HG02981 (cell line): ENCODE measurements around the gene PAMR1.

ENCODE experiments used
- ATAC-seq: cut with Tn5 transposase; IDR thresholded peaks from one replicate; pipeline ENCODE4 v1.9.1; 2021; ENCODE audit warnings: mild to moderate bottlenecking, moderate library complexity; ENCODE audit not compliant: unreplicated experiment

The PAMR1 gene

DNA sequence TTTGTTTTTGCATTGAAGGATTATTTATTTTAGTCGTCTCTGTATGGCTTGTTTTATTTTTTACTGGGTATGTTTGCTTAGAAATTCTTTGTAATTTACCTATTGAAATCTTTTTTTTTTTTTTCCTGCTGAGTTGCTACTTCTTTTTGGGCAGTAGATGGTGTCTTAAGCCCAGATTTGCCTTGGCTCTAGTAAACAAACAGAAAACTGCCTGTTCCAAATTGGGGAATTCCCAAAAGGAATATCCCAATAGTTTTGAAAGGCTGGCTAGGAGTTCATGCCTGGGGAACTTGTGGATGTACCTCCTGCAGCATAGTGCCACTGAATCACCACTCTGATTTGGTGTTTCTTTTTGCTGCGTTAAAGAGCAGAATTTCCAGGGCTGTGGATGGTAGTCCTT, 17.7 kb downstream of the PAMR1 start:
- ATAC-seq, result no peak

DNA sequence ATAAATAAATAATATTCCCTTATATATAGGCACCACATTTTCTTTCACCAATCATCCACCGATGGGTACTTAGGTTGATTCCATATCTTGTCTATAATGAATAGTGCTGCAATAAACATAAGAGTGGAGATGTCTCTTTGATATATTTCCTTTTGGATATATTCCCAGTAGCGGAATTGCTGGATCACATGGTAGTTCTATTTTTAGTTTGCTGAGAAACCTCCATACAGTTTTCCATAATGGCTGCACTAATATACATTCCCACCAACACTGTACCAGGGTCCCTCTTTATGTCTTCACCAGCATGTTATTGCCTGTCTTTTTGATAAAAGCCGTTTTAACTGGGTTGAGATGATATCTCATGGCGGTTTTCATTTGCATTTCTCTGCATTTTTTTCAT, 23.6 kb downstream of the PAMR1 start:
- ATAC-seq, result no peak

DNA sequence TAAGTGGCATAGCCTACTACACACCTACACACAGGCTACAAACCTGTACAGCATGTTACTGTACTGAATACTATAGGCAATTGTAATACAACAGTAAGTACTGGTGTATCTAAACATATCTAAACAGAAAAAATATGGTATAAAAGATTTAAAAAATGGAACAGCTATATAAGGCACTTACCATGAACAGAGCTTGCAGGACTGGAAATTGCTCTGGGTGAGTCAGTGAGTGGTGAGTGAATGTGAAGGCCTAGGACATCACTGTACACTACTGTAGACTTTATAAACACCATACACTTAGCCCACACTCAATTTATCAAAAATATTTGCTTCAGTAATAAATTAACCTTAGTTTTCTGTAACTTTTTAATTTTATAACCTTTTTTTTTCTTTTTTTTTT, 24.7 kb downstream of the PAMR1 start:
- no peak for ATAC-seq

DNA sequence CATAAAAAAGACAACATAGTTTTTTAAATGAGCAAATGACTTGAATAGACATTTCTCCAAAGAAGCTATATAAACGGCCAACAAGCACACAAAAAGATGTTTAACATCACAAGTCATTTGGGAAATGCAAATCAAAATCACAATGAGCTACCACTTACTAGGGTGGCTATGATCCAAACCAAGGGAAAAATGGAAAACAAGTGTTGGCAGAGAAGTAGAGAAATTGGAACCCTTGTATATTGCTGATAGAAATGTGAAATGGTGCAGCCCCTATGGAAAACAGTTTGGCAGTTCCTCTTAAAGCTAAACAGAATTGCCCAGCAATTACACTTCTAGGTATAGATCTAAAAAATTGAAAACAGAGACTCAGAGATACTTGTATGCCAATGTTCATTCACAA, 29.0 kb downstream of the PAMR1 start:
- no peak for ATAC-seq

DNA sequence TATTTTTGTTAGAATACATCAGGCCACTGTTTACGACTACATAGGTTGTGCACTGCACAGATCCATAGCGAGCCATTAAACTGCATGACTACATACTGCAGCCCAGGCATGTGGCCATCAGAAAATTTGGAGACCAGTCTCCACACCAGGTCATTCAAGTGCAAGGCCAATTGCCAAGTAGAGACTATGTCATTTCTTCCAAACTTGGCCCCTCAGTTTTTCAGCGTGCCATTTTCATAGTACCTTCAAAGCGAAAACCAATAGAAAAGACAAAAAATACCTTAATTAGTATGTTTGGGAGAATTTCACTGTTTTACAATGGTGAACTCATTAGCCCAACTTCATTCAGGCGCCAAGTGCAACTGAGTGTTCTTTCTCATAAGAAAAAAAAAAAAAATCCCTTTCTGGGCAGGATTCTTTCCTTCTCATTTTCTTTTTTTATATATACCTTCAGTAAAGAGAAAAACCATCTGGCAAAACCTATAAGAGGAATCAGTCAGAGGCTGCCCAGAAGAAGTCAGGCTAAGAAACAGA, 30.4 kb downstream of the PAMR1 start:
- no peak for ATAC-seq

DNA sequence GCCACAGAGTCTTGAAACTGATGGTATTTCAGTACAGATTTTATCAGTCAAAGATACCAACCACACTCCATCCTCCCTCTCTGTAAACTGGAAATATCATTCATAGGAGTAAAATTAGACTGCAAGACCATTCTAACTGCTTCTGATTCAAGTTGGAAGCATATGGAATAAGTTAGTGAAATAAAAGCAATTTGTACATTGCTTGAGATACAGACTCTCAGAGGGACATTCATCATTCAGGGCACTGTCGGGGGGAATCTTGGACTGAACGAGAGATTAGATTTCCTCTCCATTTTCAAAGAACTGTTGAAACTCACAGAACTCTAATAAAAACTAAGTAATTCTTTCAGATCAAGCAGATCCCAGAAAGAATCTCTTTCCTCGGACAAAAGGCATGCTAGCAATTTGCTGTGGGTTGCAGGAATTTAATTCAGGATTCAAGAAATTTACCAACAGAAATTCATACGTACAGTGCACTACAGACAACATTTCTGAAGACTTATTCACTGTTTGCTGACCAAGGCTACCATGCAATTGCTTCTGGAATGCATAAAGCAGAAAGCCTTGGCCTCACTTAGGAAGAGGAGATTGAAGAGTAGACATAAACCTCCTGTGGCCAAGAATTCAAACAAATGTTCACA, 34.1 kb downstream of the PAMR1 start:
- no peak for ATAC-seq

DNA sequence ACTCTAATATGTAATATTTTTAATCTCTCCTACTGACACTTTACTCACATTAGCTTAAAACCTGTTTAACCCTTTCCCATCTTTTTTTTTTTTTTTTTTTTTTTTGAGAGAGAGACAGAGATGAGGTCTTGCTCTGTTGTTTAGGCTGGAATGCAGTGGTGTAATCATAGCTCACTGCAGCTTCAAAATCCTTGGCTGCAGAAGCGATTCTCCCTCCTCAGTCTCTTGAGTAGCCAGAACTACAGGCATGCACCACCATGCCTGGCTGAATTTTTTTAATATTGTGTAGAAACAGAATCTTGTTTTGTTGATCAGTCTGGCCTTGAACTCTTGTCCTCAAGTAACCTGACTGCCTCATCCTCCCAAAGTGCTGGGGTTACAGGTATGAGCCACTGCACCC, 37.3 kb downstream of the PAMR1 start:
- ATAC-seq, result no peak

DNA sequence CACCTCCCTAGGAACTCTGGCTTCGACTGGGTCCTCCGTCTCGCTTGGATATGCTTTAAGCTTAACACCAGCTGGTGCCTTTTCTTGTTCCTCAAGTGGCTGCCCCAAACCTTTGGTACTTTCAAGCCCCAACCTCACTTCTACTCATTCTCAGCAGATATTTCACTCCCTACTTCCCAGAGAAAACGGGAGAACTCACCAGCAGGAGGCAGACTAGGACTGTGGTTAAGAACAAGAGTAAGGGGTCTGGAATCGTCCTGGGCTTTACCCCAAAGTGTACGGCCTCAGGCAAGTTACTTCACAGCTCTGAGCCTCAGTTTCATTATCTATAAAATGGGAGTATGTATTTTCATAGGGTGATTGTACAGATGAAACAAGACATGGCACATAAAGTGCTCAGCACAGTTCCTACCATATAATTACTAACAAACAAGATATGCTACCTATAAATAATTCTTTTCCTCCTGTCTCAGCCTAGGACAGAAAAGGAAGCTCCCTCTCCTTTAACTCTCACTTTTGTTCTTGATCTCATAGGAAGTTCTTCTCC, 37.8 kb downstream of the PAMR1 start:
- no peak for ATAC-seq

DNA sequence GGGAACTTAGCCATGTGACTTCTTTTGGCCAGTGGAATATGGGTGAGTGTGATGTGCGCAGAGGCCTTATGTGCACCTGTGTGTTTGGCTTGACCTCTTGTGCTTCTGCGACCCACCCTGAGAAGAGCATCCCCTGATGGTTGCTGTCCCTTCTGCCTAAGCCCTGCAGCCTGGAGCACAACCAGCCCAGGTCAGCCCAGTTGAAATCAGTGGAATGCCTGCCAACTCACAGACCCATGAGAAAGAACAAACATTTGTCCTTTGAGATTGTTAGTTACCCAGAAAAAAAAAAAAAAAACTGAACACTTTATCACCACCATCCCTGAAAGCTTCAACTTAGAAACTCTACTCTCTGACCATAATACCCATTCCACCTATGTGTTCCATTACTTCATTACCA, 38.5 kb downstream of the PAMR1 start:
- no peak for ATAC-seq

DNA sequence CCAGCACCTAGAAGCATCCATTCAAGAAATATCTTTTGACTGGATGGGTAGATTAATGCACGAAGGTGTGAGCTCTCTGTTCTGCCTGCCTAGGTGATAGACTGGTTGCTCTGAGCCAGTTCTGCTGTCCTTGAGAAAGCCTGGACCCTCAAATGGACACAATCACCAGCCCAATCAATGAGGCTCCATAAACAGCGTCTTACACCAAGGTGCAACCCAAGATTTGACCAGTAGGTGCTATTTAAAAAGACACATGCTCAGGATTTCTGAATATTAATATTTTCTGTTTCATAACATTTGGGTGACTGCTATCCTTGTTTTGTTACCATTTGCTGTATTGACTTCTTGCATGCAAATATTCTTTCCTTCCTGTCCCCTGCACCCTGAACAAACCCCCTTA, 39.0 kb downstream of the PAMR1 start:
- no peak for ATAC-seq

DNA sequence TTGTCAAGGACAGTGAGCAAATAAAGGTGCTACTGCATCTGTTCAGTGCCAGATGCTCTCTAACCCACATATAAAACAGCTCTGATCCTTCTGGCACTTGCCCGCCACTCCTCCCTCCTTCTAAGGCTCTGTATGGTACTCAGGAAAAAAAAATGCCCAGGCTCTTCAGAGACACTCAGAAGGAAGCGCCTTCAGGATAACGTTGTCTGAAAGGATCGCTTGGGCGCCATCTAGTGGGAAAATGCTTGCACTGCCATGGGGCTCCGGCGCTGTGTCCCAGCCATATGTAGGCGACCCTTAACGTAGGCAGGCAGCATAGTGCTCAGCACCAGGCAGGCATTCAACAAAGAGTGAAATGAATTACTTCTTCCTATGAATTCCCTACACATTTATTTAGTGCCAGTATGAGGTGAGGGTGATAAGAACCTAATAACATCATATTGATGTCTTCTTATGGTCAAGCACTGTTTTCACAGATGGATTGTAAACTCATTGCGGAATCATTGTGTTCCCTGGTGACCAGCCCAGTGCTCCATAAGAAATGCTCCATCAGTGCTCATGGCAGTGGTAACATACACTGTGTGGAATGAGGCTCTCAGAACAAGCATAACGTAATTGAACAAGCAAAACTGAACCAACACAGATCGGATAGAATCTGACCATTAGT, 39.6 kb downstream of the PAMR1 start:
- ATAC-seq, result peak; percentile 93

DNA sequence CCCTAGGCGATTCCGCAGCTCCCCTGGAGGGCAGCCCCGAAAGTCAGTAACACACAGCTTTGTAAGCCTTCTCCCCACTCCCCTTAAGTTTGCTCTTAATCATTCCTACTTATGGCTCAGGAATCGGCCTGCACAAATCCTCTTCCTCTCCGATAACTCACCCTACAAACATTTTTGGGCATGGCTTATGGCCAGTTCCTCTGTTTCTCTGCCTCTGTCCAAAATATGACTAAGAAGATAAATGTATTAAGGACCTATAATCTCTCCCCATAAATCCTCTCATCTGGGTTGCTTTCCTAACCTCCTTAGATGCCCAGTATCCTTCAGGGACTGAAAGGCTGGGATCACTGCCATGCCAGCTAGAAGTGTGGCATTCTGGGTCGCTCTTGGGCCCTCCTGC, 41.0 kb downstream of the PAMR1 start:
- no peak for ATAC-seq

DNA sequence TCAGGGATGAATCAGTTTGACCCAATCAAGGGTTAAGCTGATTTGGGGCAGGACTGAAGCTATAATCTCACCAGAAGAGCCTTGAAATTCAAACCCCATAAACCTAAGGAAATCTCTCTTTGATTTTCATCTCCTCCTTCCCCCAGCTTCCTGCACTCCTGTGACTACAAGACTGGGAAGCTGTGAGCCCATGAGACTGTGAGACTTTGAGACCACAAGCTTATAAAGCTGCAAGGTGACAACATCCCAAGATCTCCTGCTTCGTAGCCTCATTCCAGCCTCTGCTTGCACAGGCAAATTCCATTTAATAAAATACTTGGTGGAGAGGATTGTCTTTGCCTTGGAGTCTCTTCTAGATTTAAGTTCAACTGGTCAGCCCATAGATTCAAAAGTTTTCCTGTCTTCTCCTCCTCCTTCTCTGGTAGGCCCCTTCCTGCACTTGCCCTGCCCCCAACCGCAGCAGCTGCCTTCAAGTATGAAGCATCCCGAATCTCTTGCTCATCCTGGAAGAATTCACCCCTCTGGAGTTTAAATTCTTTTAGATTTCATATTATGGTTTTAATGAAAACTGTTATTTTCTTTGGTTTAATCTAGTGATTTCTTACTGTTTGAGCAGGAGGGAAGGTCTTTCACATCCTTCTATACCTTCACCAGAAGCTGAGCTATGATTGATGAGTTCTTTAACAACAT, 42.1 kb downstream of the PAMR1 start:
- no peak for ATAC-seq

DNA sequence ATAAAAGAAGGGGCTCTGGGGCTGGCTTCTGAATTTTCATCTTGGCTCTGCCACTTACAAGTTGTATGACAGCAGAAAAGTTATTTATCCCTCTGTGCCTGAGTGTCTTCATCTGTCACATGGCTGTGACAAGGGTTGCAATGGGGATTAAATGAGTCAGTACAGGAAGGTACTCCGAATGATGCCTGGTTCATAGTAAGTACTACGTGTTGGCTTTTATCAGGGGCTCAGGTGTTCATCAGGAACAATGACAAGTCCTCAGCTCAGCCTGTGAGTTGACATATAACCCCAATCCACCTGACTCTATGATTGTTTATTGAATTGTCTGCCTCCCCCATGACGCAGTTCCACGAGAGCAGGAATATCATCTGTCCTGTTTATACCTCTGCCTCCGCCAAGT, 45.7 kb downstream of the PAMR1 start:
- no peak for ATAC-seq

DNA sequence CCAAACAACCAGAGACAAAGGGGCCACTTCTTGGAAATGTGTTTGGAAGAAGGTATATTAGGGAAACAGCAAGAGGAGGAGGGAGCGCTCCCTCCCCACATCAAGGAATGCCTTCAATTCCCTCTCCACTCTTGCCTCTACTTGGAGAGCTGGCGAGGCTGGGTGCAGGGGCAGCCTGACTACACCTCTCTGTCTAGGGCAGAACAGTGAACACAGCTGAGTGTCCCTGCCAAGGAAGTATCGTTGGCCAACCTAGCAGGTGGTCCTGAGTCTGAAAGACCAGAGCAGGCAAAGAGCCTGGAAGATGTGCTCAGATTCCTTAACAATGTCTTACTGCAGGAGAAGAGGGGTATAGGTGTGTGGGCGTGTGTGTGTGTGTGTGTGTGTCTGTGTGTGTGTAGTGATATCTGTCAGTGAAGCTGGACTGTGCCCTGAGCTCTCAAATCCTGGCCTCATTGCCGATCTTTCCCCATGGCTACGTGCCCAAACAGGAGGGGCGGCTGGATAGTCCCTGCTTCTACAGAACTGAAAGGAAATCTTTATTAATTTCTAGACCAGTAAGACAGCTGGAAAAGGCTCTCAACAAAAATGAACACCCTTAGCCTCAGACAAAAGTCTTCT, 46.8 kb downstream of the PAMR1 start:
- no peak for ATAC-seq

DNA sequence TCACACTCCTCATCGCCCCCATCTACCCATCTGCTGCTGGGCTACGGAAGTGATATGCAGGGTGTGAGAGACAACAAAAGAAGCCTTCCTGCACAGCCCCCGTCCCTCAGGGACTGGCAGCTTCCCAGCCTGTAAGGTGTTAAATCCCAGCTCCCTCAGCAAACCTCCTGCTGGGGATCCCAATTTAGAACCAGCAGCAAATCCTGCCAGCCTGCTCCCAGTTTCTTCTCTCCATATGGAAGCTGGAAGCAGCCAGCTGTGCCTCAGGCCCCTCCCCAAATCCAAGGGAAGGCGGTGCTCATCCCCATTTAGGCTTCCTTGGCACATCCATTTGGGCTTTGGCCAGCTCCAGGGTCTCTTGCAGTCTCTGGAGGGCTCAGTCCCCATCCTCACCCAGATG, 47.5 kb downstream of the PAMR1 start:
- no peak for ATAC-seq

DNA sequence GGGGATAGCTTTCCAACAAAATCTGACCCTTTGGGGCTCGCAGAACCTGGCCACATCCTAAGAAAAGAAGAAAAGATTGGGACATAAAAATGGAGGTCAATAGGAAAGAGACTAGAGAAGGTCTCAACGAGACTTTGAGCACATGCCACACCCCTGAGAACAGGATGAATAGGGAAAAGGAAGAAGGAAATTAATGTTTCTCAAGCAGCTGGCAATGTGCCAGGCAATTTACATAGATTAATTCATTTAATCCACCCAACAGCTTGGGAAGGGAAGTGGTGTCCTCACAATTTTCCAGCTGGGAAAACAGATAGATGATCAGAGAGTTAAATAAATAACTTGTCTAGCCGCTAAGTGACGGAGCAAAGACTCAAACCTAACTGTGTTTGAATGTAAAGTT, 50.7 kb downstream of the PAMR1 start:
- ATAC-seq, result no peak

DNA sequence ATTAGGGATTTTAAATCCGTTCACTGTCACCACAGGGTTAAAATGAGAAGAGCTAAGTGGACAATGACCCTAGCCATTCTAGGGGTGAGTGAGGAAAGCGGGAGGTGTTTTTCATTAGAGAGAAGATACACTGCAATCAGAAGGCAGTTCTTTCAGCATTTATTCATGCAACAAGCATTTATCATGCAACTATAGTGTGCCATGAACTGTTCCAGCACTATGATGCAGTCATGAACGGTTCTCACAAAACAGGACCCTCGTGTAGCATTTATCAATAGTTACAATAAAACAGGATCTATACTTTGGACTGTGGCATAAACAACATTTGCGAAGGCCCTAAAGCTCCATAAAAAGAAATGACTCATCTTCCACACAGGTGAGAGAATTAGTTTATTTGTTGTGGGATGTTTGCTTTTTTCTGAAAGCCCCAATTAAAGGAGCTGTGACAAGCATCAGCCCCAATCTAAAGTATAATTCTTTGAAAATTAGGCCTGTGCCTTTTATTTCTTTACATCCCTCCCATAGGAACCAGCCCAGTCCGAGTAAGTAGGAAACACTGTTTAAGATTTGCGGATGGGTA, 51.5 kb downstream of the PAMR1 start:
- ATAC-seq, result no peak

DNA sequence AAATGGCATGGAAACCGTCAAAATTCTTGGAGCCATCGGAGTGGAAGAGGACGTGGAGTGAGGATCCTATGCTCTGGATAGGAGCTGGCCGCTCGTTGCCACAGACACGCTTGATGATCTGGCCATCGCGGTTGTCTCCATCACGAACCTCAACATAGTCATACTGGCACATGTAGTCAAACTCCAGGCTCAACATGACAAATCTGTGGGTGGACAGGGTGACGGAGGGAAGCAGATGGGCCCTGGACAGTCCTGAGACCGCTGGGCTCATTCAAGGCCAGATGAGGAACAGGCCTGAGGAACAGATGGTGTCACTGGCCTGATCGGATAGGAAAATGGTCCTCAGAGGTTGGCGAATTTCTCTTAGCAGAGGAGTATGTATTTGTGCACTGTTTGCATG, 54.8 kb downstream of the PAMR1 start:
- ATAC-seq, result no peak

DNA sequence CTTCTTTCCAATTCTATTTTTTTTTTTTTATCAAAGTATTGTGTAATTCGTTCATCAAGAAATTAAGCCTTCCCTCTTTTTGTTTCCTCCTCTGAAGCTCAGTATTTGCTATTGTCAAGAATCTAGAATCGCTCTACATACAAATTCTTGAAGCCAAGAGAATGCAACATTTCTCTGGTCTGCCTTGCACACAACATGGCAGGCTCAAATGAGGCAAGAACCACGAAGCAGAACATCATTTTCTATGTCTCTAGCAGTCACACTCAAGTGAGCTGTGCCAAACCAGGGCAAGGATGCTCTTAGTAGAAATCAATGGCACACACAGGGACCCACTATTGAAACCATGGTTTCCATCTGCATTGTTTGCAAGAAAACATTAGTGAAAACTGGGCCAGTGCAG, 59.4 kb downstream of the PAMR1 start:
- ATAC-seq, result no peak

DNA sequence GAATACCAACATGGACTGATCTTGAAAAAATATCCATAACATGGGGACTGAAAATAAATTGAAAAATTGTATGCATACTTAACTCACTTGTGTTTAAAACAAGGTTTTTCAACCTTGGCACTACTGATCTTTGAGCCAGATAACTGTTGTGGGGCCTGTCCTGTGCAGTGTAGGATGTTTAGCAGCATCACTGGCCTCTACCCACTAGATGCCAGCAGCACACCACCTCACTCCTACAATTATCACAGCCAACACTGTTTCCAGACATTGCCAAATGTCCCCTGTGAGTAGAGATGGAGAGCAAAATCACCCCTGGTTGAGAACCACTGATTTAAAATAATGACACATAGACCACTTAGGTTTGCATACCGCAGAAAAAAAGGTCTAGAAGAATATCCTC, 61.1 kb downstream of the PAMR1 start:
- ATAC-seq, result no peak
